Measurements from ENCODE around the gene FRS2. TPM values are rescaled to one million over a fixed set of nuclear protein-coding genes. Genes with fewer than 3 reads are reported as not detected.

The FRS2 gene
- total and polyA plus RNA-seq, 2 of the 4 experiments (the other 2 are of a cell fraction), result 12.4 to 58.3 TPM

DNA sequence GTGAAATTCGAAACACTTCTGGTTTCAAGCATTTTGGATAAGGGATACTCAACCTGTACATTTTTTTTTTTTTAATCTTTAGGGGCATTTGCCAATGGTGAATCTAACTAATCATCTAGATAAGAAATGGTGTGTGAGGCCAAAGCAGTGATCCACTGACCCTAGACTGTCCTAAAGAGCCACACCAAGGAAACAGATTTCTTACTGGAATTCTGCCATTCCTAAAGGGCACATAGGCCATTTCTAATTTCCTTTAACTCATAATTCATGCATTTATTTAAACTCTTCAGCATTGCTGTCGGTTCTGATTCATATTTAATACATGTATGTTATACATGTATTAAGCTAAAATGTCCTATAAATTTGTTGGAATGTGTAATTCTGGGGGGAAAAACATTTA is 47.2 kb downstream of the FRS2 start:
- H2BK15ac ChIP-seq (ENCODE audit: low read depth, low read length), result no peak overlapping the region
- H3K9me1 ChIP-seq (ENCODE audit: insufficient read depth, low read length), result peaks cover 8% of the 10 kb centered on the region
- peaks cover 32% of the 10 kb centered on the region for H4K20me1 ChIP-seq (ENCODE audit: insufficient read depth, low read length)
- no peak overlapping the region for H2AK5ac ChIP-seq (ENCODE audit: low read depth, low read length)
- dilution Hi-C loops (cut with HindIII; ENCODE audit: low sequenced_read_pairs, unreplicated experiment), result no loop called here
- no TSS peak for BruUV-seq (replicated peaks)
- POLR2A ChIA-PET (ENCODE audit: unreplicated experiment), result no interaction called here
- intact Hi-C loops (cut with micrococcal nuclease), result no loop called here
- in situ Hi-C loops (cut with MboI; ENCODE audit: low sequenced_read_pairs), result no loop called here
- peaks cover 8% of the 10 kb centered on the region for H3K4me1 ChIP-seq (ENCODE audit: control insufficient read depth, insufficient read depth, low read length)
- H3K79me1 ChIP-seq (ENCODE audit: low read depth in 1 of 2, low read length in 2 of 2), result peaks cover 22 to 71% of the 10 kb centered on the region in 2 experiments
- H2BK20ac ChIP-seq (ENCODE audit: low read depth, low read length), result no peak overlapping the region
- H3K56ac ChIP-seq (ENCODE audit: extremely low read depth, insufficient read depth, low read length), result no peak overlapping the region
- H3K27me3 ChIP-seq (ENCODE audit: control insufficient read depth, insufficient read depth, low read length), result no peaks in the 10 kb centered on the region
- no peak for ATAC-seq (ENCODE audit: low read depth)
- no peak overlapping the region for H3K14ac ChIP-seq (replicated peaks; ENCODE audit: low read depth, low read length)
- peaks cover 2% of the 10 kb centered on the region; the same call in 1 of the 2 replicates for H3K36me3 ChIP-seq (ENCODE audit: control insufficient read depth, insufficient read depth, low read length)
- CTCF ChIA-PET, result interaction anchor here (0.6 to 0.8 kb wide), 2 partner anchors 38 to 298 kb away, joined by 3 read pairs; no protein-coding TSS in a partner anchor
- H3K23ac ChIP-seq (ENCODE audit: low read depth, low read length), result no peak overlapping the region
- H3K4me3 ChIP-seq (ENCODE audit: insufficient read depth, low read depth, low read length), result no peak overlapping the region
- no peak overlapping the region for H2AK9ac ChIP-seq (replicated peaks; ENCODE audit: low read depth, low read length, poor library complexity)
- H3K4ac ChIP-seq (ENCODE audit: low read depth, low read length), result no peak overlapping the region
- no peak overlapping the region for H2AFZ ChIP-seq (replicated peaks; ENCODE audit: low read length, poor library complexity)
- no peak overlapping the region for H4K5ac ChIP-seq (ENCODE audit: low read depth, low read length)
- H3K9ac ChIP-seq (ENCODE audit: low read depth, low read length), result no peak overlapping the region
- H2BK120ac ChIP-seq (ENCODE audit: low read depth, low read length), result no peak overlapping the region
- no peak overlapping the region for H3K27ac ChIP-seq (ENCODE audit: insufficient read depth, low read length)
- H4K8ac ChIP-seq (ENCODE audit: low read depth in 2 of 2, low read length in 2 of 2), result no peak overlapping the region
- WGBS, 2 experiments (ENCODE audit: extremely low coverage in 2 of 2, insufficient read length in 1 of 2), result no CpG with 5 or more reads among the region's 2 CpGs
- H3K9me3 ChIP-seq (ENCODE audit: control insufficient read depth, insufficient read depth, low read length), result no peaks in the 10 kb centered on the region
- no peak overlapping the region for H2BK5ac ChIP-seq (ENCODE audit: low read depth, low read length, poor library complexity, severe bottlenecking)
- no peak for DNase-seq
- no peak for TF ChIP-seq RCOR1 (IDR thresholded peaks at IDR 0.05; ENCODE audit: insufficient replicate concordance, low read length)
- no peak for TF ChIP-seq MAFK (IDR thresholded peaks at IDR 0.05; ENCODE audit: low read depth, low read length)
- TF ChIP-seq ELK1 (IDR thresholded peaks at IDR 0.05; ENCODE audit: borderline replicate concordance, low read depth, low read length), result no peak
- no peak for TF ChIP-seq USF2 (IDR thresholded peaks at IDR 0.05; ENCODE audit: low read depth, low read length)
- no peak for TF ChIP-seq RFX5 (IDR thresholded peaks at IDR 0.05; ENCODE audit: low read depth, low read length)
- no peak for TF ChIP-seq FOS (IDR thresholded peaks at IDR 0.05; ENCODE audit: low read depth, low read length)
- no peak for TF ChIP-seq CEBPB (IDR thresholded peaks at IDR 0.05; ENCODE audit: low read depth, low read length)
- TF ChIP-seq BHLHE40 (IDR thresholded peaks at IDR 0.05; ENCODE audit: low read depth, low read length), result no peak
- H4K91ac ChIP-seq (ENCODE audit: insufficient read depth, low read depth, low read length), result no peak overlapping the region
- H3K18ac ChIP-seq (ENCODE audit: low read depth, low read length), result no peak overlapping the region
- no peak overlapping the region for H3K4me2 ChIP-seq (ENCODE audit: low read depth, low read length)
